ENCODE measurements around the gene AXIN1.

The AXIN1 gene

GRCh38 chr16:296806-297510 is 55.6 kb downstream of the AXIN1 start:
- no peak for TF ChIP-seq TAF1 (IDR thresholded peaks at IDR 0.05; ENCODE audit: borderline replicate concordance, insufficient read depth, low read length)
- no peak for TF ChIP-seq POLR2AphosphoS5 (IDR thresholded peaks at IDR 0.05; ENCODE audit: low read depth, low read length)
- no peak for TF ChIP-seq SIN3A (IDR thresholded peaks at IDR 0.05; ENCODE audit: borderline replicate concordance, insufficient read depth, low read length)
- TF ChIP-seq FOXP2 (optimal IDR thresholded peaks at IDR 0.05; ENCODE audit: borderline replicate concordance, extremely low read depth, extremely low read length, insufficient read depth), result no peak
- no peak for TF ChIP-seq REST (IDR thresholded peaks at IDR 0.05; ENCODE audit: insufficient read depth in 1 of 2, low read depth in 2 of 2, low read length in 2 of 2)

- TF ChIP-seq FOXP2 (optimal IDR thresholded peaks at IDR 0.05; ENCODE audit: borderline replicate concordance, extremely low read depth, extremely low read length, insufficient read depth), result no peak
- no peak for TF ChIP-seq SIN3A (IDR thresholded peaks at IDR 0.05; ENCODE audit: borderline replicate concordance, insufficient read depth, low read length)
- no peak for TF ChIP-seq TAF1 (IDR thresholded peaks at IDR 0.05; ENCODE audit: borderline replicate concordance, insufficient read depth, low read length)
- TF ChIP-seq REST (IDR thresholded peaks at IDR 0.05; ENCODE audit: insufficient read depth in 1 of 2, low read depth in 2 of 2, low read length in 2 of 2), result no peak
- TF ChIP-seq POLR2AphosphoS5 (IDR thresholded peaks at IDR 0.05; ENCODE audit: low read depth, low read length), result no peak
These were observed 56.2 kb downstream of the AXIN1 start for GRCh38 chr16:296276-296675.

- TF ChIP-seq REST (IDR thresholded peaks at IDR 0.05; ENCODE audit: insufficient read depth in 1 of 2, low read depth in 2 of 2, low read length in 2 of 2), result no peak
- no peak for TF ChIP-seq POLR2AphosphoS5 (IDR thresholded peaks at IDR 0.05; ENCODE audit: low read depth, low read length)
- no peak for TF ChIP-seq FOXP2 (optimal IDR thresholded peaks at IDR 0.05; ENCODE audit: borderline replicate concordance, extremely low read depth, extremely low read length, insufficient read depth)
- TF ChIP-seq SIN3A (IDR thresholded peaks at IDR 0.05; ENCODE audit: borderline replicate concordance, insufficient read depth, low read length), result no peak
- no peak for TF ChIP-seq TAF1 (IDR thresholded peaks at IDR 0.05; ENCODE audit: borderline replicate concordance, insufficient read depth, low read length)
These were observed 59.3 kb downstream of the AXIN1 start for GRCh38 chr16:293043-293775.

- no peak for TF ChIP-seq REST (IDR thresholded peaks at IDR 0.05; ENCODE audit: insufficient read depth in 1 of 2, low read depth in 2 of 2, low read length in 2 of 2)
- TF ChIP-seq SIN3A (IDR thresholded peaks at IDR 0.05; ENCODE audit: borderline replicate concordance, insufficient read depth, low read length), result no peak
- no peak for TF ChIP-seq POLR2AphosphoS5 (IDR thresholded peaks at IDR 0.05; ENCODE audit: low read depth, low read length)
- TF ChIP-seq FOXP2 (optimal IDR thresholded peaks at IDR 0.05; ENCODE audit: borderline replicate concordance, extremely low read depth, extremely low read length, insufficient read depth), result no peak
- no peak for TF ChIP-seq TAF1 (IDR thresholded peaks at IDR 0.05; ENCODE audit: borderline replicate concordance, insufficient read depth, low read length)
These were observed 61.0 kb downstream of the AXIN1 start for GRCh38 chr16:291539-291938.

Measured in PFSK-1 (cell line).